Muscle layer of duodenum (tissue), 2 donors: ENCODE results near the gene KIF20A.

ENCODE experiments used
- H3K27ac ChIP-seq: one replicate; pipeline ENCODE4 v1.7.0; 2013; ENCODE audit warnings: mild to moderate bottlenecking, low read length
- H3K27me3 ChIP-seq: one replicate; pipeline ENCODE4 v1.7.0; 2013; ENCODE audit warnings: low read depth, mild to moderate bottlenecking, control low read depth, low read length
- H3K36me3 ChIP-seq, 2 donors: one replicate each; pipeline ENCODE4 v1.7.0; 2013; ENCODE audit warnings: low read length in 2 of 2, control low read depth in 1 of 2, mild to moderate bottlenecking in 1 of 2; ENCODE audit not compliant: insufficient read depth in 2 of 2, control insufficient read depth in 1 of 2
- H3K4me1 ChIP-seq, 2 donors: one replicate each; pipeline ENCODE4 v1.7.0; 2013; ENCODE audit warnings: low read length in 2 of 2, mild to moderate bottlenecking in 2 of 2, control low read depth in 1 of 2, moderate library complexity in 1 of 2; ENCODE audit not compliant: insufficient read depth in 2 of 2, control insufficient read depth in 1 of 2
- H3K4me3 ChIP-seq, 2 donors: one replicate each; pipeline ENCODE4 v1.7.0; 2013; ENCODE audit warnings: low read length in 2 of 2, low read depth in 1 of 2, mild to moderate bottlenecking in 1 of 2
- H3K9me3 ChIP-seq, 2 donors: one replicate each; pipeline ENCODE4 v1.7.0; 2013; ENCODE audit warnings: low read length in 2 of 2, control low read depth in 1 of 2, mild to moderate bottlenecking in 1 of 2; ENCODE audit not compliant: control insufficient read depth in 1 of 2
- donor health status: healthy.

KIF20A gene

DNA sequence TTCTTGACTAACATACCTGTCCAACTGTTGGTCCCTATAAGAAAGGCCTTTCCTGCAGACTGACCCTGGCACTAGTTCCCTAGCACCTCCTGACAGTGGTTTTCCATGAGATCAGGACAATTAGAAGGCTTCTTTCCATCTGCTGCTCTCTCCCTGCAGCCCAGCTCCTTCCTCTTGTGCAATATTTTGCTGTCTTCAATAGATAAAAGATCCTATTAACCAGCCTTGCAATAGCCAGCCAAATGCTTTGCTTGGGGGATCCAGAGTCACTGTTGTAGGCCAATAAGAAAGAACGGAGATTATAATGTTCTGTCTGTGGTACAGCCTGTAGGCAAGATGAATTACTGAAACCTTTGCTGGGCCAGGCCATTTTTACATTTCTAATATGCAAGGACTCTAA, 21.3 kb upstream of the KIF20A start:
- no peaks in the 10 kb centered on the region for H3K9me3 ChIP-seq
- H3K27me3 ChIP-seq, result no peaks in the 10 kb centered on the region
- no peaks in the 10 kb centered on the region for H3K4me1 ChIP-seq
- H3K4me3 ChIP-seq, result no peak overlapping the region
- peaks cover 45 to 64% of the 10 kb centered on the region in 2 donors for H3K36me3 ChIP-seq
- H3K27ac ChIP-seq, result no peak overlapping the region

- H3K4me1 ChIP-seq, result no peaks in the 10 kb centered on the region
- H3K36me3 ChIP-seq, result peaks cover 64 to 84% of the 10 kb centered on the region in 2 donors
- no peak overlapping the region for H3K4me3 ChIP-seq
- no peak overlapping the region for H3K27ac ChIP-seq
- no peaks in the 10 kb centered on the region for H3K9me3 ChIP-seq
- H3K27me3 ChIP-seq, result no peaks in the 10 kb centered on the region
These were observed 19.2 kb upstream of the KIF20A start for GRCh38 chr5:138159666-138160065.

DNA sequence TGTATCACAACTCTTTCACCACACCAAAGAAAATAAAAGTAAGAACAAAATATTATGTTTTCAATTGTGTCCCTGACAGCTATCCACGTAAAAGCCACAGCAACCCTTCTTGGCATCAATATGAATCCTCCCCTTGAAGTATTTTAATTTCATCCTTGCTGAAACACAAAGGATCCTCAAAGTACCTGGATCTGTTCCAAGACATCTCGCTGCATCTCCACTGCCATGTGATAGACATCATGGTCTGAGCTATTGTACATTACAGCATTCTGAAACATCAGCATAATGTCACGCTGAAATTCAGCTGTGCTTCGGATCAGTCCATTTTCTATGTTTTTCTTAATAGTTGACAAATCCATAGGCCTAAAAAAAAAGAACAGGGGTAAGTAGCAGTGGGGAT, 18.2 kb upstream of the KIF20A start:
- Histone ChIP-seq H3K36me3 (peaks cover 72 to 95% of the 10 kb centered on the region in 2 donors), H3K9me3 (no peaks in the 10 kb centered on the region), H3K27ac (no peak overlapping the region), H3K4me1 (no peaks in the 10 kb centered on the region), H3K27me3 (no peaks in the 10 kb centered on the region), H3K4me3 (no peak overlapping the region)

DNA sequence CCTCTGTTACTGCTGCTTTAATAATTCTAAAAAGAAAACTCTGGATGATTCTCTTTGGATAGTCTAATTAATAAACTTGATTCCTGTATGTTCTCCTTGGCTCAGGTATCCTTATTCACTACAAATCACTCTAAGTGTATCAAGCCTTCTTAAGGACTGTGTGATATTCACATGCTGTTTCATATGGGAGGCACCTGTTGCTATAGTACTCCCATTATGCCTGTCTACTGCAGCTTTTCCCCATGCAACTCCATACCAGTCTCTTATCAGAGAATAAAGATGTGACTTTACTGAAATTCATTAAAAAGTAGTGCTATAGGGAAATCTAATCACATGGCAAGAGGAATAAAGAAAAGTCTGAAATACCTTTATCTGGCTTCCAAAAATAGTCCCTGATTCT, 15.2 kb upstream of the KIF20A start:
- Histone ChIP-seq H3K27me3 (no peaks in the 10 kb centered on the region), H3K4me3 (no peak overlapping the region), H3K27ac (no peak overlapping the region), H3K36me3 (peaks cover 84 to 99% of the 10 kb centered on the region in 2 donors), H3K9me3 (no peaks in the 10 kb centered on the region), H3K4me1 (no peaks in the 10 kb centered on the region)

GRCh38 chr5:138169124-138169523, 9.8 kb upstream of the KIF20A start:
- Histone ChIP-seq H3K27me3 (no peaks in the 10 kb centered on the region), H3K9me3 (no peaks in the 10 kb centered on the region), H3K27ac (no peak overlapping the region), H3K4me1 (no peaks in the 10 kb centered on the region), H3K36me3 (peaks cover 70 to 98% of the 10 kb centered on the region in 2 donors), H3K4me3 (no peak overlapping the region)

- Histone ChIP-seq H3K4me3 (no peak overlapping the region), H3K9me3 (no peaks in the 10 kb centered on the region), H3K4me1 (no peaks in the 10 kb centered on the region), H3K36me3 (peaks cover 59 to 93% of the 10 kb centered on the region in 2 donors), H3K27ac (no peak overlapping the region), H3K27me3 (no peaks in the 10 kb centered on the region)
These were observed 8.6 kb upstream of the KIF20A start for GRCh38 chr5:138170299-138170698.

- H3K4me3 ChIP-seq, result peak overlapping the region; percentile 83 to 100
- peaks cover 5 to 27% of the 10 kb centered on the region in 2 donors for H3K4me1 ChIP-seq
- H3K27me3 ChIP-seq, result no peaks in the 10 kb centered on the region
- peaks cover 3 to 18% of the 10 kb centered on the region in 2 donors for H3K36me3 ChIP-seq
- peak overlapping the region; percentile 91 for H3K27ac ChIP-seq
- no peaks in the 10 kb centered on the region for H3K9me3 ChIP-seq
These were observed 884 bp upstream of the KIF20A start for GRCh38 chr5:138177941-138178515.

GRCh38 chr5:138179277-138179857, 455 bp downstream of the KIF20A start:
- Histone ChIP-seq H3K4me3 (peak overlapping the region; percentile 83 to 100), H3K4me1 (peaks cover 5 to 27% of the 10 kb centered on the region in 2 donors), H3K36me3 (peaks cover 8 to 12% of the 10 kb centered on the region in 2 donors), H3K9me3 (no peaks in the 10 kb centered on the region), H3K27me3 (no peaks in the 10 kb centered on the region), H3K27ac (peak overlapping the region; percentile 0)

DNA sequence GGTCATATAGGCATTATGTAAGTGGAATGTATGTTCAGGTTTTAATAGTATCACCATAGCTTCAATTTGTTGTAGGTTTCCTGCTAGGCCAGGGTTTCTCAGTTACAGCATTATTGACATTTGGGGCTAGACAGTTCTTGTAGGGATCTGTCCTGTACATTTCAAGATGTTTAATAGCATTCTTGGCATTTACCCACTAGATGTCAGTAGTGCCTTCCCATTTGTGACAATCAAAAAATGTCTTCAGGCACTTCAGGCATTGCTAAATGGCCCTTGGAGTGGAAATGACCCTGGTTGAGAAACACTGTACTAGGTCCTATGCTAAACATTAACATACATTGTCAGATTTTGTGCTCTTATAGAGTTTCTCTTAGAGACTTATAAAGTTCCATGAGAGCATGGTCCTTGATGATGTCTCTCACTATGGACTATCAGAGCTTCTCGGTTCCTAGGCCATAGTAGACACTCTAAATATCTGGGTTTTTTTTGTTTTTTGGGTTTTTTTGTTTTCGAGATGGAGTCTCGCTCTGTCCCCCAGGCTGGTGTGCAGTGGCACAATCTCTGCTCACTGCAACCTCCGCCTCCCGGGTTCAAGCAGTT, 1.4 kb downstream of the KIF20A start:
- Histone ChIP-seq H3K27ac (no peak overlapping the region), H3K27me3 (no peaks in the 10 kb centered on the region), H3K4me1 (peaks cover 5 to 27% of the 10 kb centered on the region in 2 donors), H3K9me3 (no peaks in the 10 kb centered on the region), H3K4me3 (peak overlapping the region in 1 of 2 donors; percentile 100), H3K36me3 (peaks cover 13 to 17% of the 10 kb centered on the region in 2 donors)

- H3K4me1 ChIP-seq, result peaks cover 5 to 27% of the 10 kb centered on the region in 2 donors
- H3K4me3 ChIP-seq, result no peak overlapping the region
- H3K36me3 ChIP-seq, result peaks cover 18 to 19% of the 10 kb centered on the region in 2 donors
- no peaks in the 10 kb centered on the region for H3K9me3 ChIP-seq
- H3K27me3 ChIP-seq, result no peaks in the 10 kb centered on the region
- no peak overlapping the region for H3K27ac ChIP-seq
These were observed 1.9 kb downstream of the KIF20A start for GRCh38 chr5:138180841-138181240.

- H3K36me3 ChIP-seq, result peaks cover 30 to 37% of the 10 kb centered on the region in 2 donors
- H3K4me1 ChIP-seq, result peaks cover 0 to 10% of the 10 kb centered on the region in 2 donors
- H3K27ac ChIP-seq, result no peak overlapping the region
- no peaks in the 10 kb centered on the region for H3K9me3 ChIP-seq
- H3K27me3 ChIP-seq, result no peaks in the 10 kb centered on the region
- H3K4me3 ChIP-seq, result no peak overlapping the region
These were observed 3.9 kb downstream of the KIF20A start for GRCh38 chr5:138182808-138183207.
